ENCODE measurements around the gene PRDM8.
A peak's percentile ranks its signal among the peaks of the same experiment; 100 is the strongest.

DNA sequence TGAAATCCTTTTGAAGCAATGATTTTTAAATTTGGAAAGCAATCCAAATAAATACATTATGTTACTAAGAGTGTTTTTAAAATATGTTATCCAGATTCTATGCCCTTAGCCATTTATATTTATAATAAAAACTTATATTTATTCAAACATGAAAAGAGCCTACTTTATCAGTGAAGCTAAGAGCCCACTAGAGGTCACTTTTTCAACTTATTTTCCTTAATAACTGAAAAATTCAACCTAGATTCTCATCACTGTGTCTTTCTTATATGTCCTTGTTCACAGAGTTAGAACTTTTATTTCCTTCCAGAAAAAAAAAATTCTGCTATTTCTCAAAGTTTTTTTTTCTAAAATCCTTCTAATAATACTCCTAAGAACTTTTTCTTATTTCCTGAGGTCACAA lies 23.9 kb downstream of the PRDM8 start:
- TF ChIP-seq, protein P1, sequence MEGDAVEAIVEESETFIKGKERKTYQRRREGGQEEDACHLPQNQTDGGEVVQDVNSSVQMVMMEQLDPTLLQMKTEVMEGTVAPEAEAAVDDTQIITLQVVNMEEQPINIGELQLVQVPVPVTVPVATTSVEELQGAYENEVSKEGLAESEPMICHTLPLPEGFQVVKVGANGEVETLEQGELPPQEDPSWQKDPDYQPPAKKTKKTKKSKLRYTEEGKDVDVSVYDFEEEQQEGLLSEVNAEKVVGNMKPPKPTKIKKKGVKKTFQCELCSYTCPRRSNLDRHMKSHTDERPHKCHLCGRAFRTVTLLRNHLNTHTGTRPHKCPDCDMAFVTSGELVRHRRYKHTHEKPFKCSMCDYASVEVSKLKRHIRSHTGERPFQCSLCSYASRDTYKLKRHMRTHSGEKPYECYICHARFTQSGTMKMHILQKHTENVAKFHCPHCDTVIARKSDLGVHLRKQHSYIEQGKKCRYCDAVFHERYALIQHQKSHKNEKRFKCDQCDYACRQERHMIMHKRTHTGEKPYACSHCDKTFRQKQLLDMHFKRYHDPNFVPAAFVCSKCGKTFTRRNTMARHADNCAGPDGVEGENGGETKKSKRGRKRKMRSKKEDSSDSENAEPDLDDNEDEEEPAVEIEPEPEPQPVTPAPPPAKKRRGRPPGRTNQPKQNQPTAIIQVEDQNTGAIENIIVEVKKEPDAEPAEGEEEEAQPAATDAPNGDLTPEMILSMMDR (conservative IDR thresholded peaks at IDR 0.05) = peak; percentile 56
- no peak for TF ChIP-seq EZH2 (IDR thresholded peaks at IDR 0.05; ENCODE audit: low read depth)
